ENCODE measurements around the gene FOXL2. TPM values are rescaled to one million over a fixed set of nuclear protein-coding genes. Genes with fewer than 3 reads are reported as not detected.

The FOXL2 gene
- total and polyA plus RNA-seq, 2 of the 4 experiments (the other 2 are of a cell fraction) = 0.07 TPM; not detected in 1

- Histone ChIP-seq H3K9me1 (ENCODE audit: insufficient read depth, low read length) (0 out of 2 replicates have a peak, but pooled peaks cover 3% of the 10 kb centered on the region), H3K9ac (ENCODE audit: low read depth, low read length) (no peak overlapping the region), H3K9me3 (ENCODE audit: control insufficient read depth, insufficient read depth, low read length) (peaks cover 7% of the 10 kb centered on the region), H4K91ac (ENCODE audit: insufficient read depth, low read depth, low read length) (no peak overlapping the region), H3K36me3 (ENCODE audit: control insufficient read depth, insufficient read depth, low read length) (no peaks in the 10 kb centered on the region), H4K8ac (ENCODE audit: low read depth in 2 of 2, low read length in 2 of 2) (no peak overlapping the region), H3K79me1 (ENCODE audit: low read depth in 1 of 2, low read length in 2 of 2) (no peaks in the 10 kb centered on the region), H3K18ac (ENCODE audit: low read depth, low read length) (no peak overlapping the region), H2BK5ac (ENCODE audit: low read depth, low read length, poor library complexity, severe bottlenecking) (no peak overlapping the region), H3K27me3 (ENCODE audit: control insufficient read depth, insufficient read depth, low read length) (peaks cover 98% of the 10 kb centered on the region), H3K4me1 (ENCODE audit: control insufficient read depth, insufficient read depth, low read length) (peaks cover 2% of the 10 kb centered on the region; the same call in 1 of the 2 replicates), H3K23ac (ENCODE audit: low read depth, low read length) (0 out of 2 replicates have a peak overlapping the region, but pooled peaks have one; percentile 4), H2AFZ (replicated peaks; ENCODE audit: low read length, poor library complexity) (peak overlapping the region; percentile 75), H3K4me3 (ENCODE audit: insufficient read depth, low read depth, low read length) (peak overlapping the region; percentile 23; the same call in 1 of the 2 replicates), H4K5ac (ENCODE audit: low read depth, low read length) (no peak overlapping the region), H3K4ac (ENCODE audit: low read depth, low read length) (no peak overlapping the region), H2AK9ac (replicated peaks; ENCODE audit: low read depth, low read length, poor library complexity) (no peak overlapping the region), H3K4me2 (ENCODE audit: low read depth, low read length) (peak overlapping the region; percentile 80), H4K20me1 (ENCODE audit: insufficient read depth, low read length) (peaks cover 10% of the 10 kb centered on the region), H2BK15ac (ENCODE audit: low read depth, low read length) (no peak overlapping the region), H2BK120ac (ENCODE audit: low read depth, low read length) (no peak overlapping the region), H3K14ac (replicated peaks; ENCODE audit: low read depth, low read length) (no peak overlapping the region), H2AK5ac (ENCODE audit: low read depth, low read length) (no peak overlapping the region), H3K56ac (ENCODE audit: extremely low read depth, insufficient read depth, low read length) (no peak overlapping the region), H3K27ac (ENCODE audit: insufficient read depth, low read length) (no peak overlapping the region), H2BK20ac (ENCODE audit: low read depth, low read length) (no peak overlapping the region)
- intact Hi-C loops (cut with micrococcal nuclease) = no loop called here
- ChIA-PET POLR2A (ENCODE audit: unreplicated experiment) (no interaction called here), CTCF (no interaction called here)
- ATAC-seq (ENCODE audit: low read depth) = 0 out of 2 replicates have a peak, but pooled peaks have one; percentile 4
- in situ Hi-C loops (cut with MboI; ENCODE audit: low sequenced_read_pairs) = no loop called here
- no TSS peak for BruUV-seq (replicated peaks)
- 2% methylated on average over 48 of the region's 120 CpGs; no CpG with 5 or more reads in 1 of the 2 experiments for WGBS, 2 experiments (ENCODE audit: extremely low coverage in 2 of 2, insufficient read length in 1 of 2)
- peak; percentile 23 for DNase-seq
- dilution Hi-C loops (cut with HindIII; ENCODE audit: low sequenced_read_pairs, unreplicated experiment) = no loop called here
- TF ChIP-seq CTCF (conservative IDR thresholded peaks at IDR 0.05; ENCODE audit: low read depth, low read length) = peak; percentile 17; the same call in 1 of the 2 replicates
- no peak for TF ChIP-seq MXI1 (IDR thresholded peaks at IDR 0.05; ENCODE audit: borderline replicate concordance, low read depth, low read length)
- TF ChIP-seq ELK1 (IDR thresholded peaks at IDR 0.05; ENCODE audit: borderline replicate concordance, low read depth, low read length) = no peak
Observed at GRCh38 chr3:138945709-138946662, 951 bp downstream of the FOXL2 start.
